OCI-LY7 (cell line): ENCODE measurements around the gene NAXE. TPM values are rescaled to one million over a fixed set of nuclear protein-coding genes. Genes with fewer than 3 reads are reported as not detected.

ENCODE experiments used
- BruUV-seq: library from RNA; stranded (reverse); fragments of 400-500 nt; replicated peaks from 2 replicates; lab custom pipeline; 2021; lab: Mats Ljungman, UMichigan
- CTCF ChIA-PET: fragments of 300-600 bp; sonication (Branson Sonifier 250); formaldehyde crosslinking; loops from one replicate; lab custom pipeline; 2022; ENCODE audit warnings: antibody characterized with exemption; ENCODE audit not compliant: unreplicated experiment; lab: Charles Lee
- POLR2A ChIA-PET: fragments of 300-600 bp; sonication (Branson Sonifier 250); formaldehyde crosslinking; loops from one replicate; lab custom pipeline; 2022; ENCODE audit warnings: antibody characterized with exemption; lab: Charles Lee
- DNase-seq: peaks from one replicate; pipeline ENCODE4 v3.0.0-alpha.2; 2015; ENCODE audit warnings: low spot score
- H2AFZ ChIP-seq: fragments of 200-600 bp; sonication (generic), shearing (Covaris generic); 2 replicates; pipeline ENCODE4 v1.6.1; 2014; ENCODE audit warnings: mild to moderate bottlenecking, antibody characterized with exemption, low read length, moderate library complexity
- H3K27ac ChIP-seq: fragments of 200-600 bp; sonication (generic); 2 replicates; pipeline ENCODE4 v1.5.1; 2014; ENCODE audit warnings: mixed run types, low read depth, mild to moderate bottlenecking, moderate library complexity, low read length, inconsistent platforms; ENCODE audit not compliant: poor library complexity, severe bottlenecking
- H3K36me3 ChIP-seq: fragments of 200-600 bp; sonication (generic); 2 replicates; pipeline ENCODE4 v1.6.1; 2014; ENCODE audit warnings: mild to moderate bottlenecking, antibody characterized with exemption, low read length, moderate library complexity, mixed read lengths; ENCODE audit not compliant: insufficient read depth
- H3K4me1 ChIP-seq: fragments of 200-600 bp; sonication (generic); 2 replicates; pipeline ENCODE4 v1.5.1; 2014; ENCODE audit warnings: mild to moderate bottlenecking, low read length; ENCODE audit not compliant: insufficient read depth, poor library complexity, severe bottlenecking
- H3K4me2 ChIP-seq: fragments of 200-600 bp; sonication (generic); 2 replicates; pipeline ENCODE4 v1.6.1; 2014; ENCODE audit warnings: mild to moderate bottlenecking, low read length
- H3K4me3 ChIP-seq: fragments of 200-600 bp; sonication (generic); 2 replicates; pipeline ENCODE4 v1.5.1; 2014; ENCODE audit warnings: mild to moderate bottlenecking, low read depth, low read length; ENCODE audit not compliant: poor library complexity, severe bottlenecking
- H3K79me2 ChIP-seq: fragments of 200-600 bp; sonication (generic); 2 replicates; pipeline ENCODE4 v1.6.1; 2016; ENCODE audit warnings: low read depth, mild to moderate bottlenecking, low read length, moderate library complexity, mixed read lengths; ENCODE audit not compliant: insufficient read depth
- H3K9me2 ChIP-seq: fragments of 200-600 bp; sonication (generic); 2 replicates; pipeline ENCODE4 v1.6.1; 2016; ENCODE audit warnings: mild to moderate bottlenecking, low read length, mixed read lengths; ENCODE audit not compliant: insufficient read depth
- H3K9me3 ChIP-seq: fragments of 200-600 bp; sonication (generic); 2 replicates; pipeline ENCODE4 v1.6.1; 2014; ENCODE audit warnings: mild to moderate bottlenecking, mixed run types, low read length, mixed read lengths
- H4K20me1 ChIP-seq: fragments of 200-600 bp; sonication (generic); 2 replicates; pipeline ENCODE4 v1.6.1; 2014; ENCODE audit warnings: mild to moderate bottlenecking, antibody characterized with exemption, low read length, moderate library complexity, mixed read lengths; ENCODE audit not compliant: insufficient read depth
- CTCF ChIP-seq: fragments of 200-600 bp; sonication (generic); conservative IDR thresholded peaks from 2 replicates; pipeline ENCODE4 v1.5.1; 2014; ENCODE audit warnings: mild to moderate bottlenecking, antibody characterized with exemption, low read length, moderate library complexity, mixed read lengths
- EZH2phosphoT487 ChIP-seq: fragments of 200-600 bp; sonication (generic); IDR thresholded peaks from 2 replicates; pipeline ENCODE4 v1.6.1; 2018; ENCODE audit warnings: low read depth, borderline replicate concordance, mild to moderate bottlenecking, mixed run types, antibody characterized with exemption, low read length, moderate library complexity, mixed read lengths
- intact Hi-C: fragments of 100-400 bp; cut with micrococcal nuclease; formaldehyde crosslinking; loops from one replicate; pipeline ENCODE4 v1.10.0; 2022; ENCODE audit not compliant: unreplicated experiment
- total RNA-seq, 2 experiments: library from RNA; depleted of rRNA in 1 of 2; stranded (reverse); fragments of >200 nt in 1 of 2; shearing (Covaris generic) in 1 of 2; gene quantifications; 2 replicates each; pipeline ENCODE4 v1.2.3, GENCODE V29; 2014 to 2022

NAXE gene
- total RNA-seq, 2 experiments from 2014 or later = 61.1 to 71.6 TPM

GRCh38 chr1:156560585-156561163 is 30.9 kb upstream of the NAXE start:
- no peaks in the 10 kb centered on the region for H4K20me1 ChIP-seq
- POLR2A ChIA-PET = no interaction called here

GRCh38 chr1:156565519-156565918 is 26.1 kb upstream of the NAXE start:
- no peak overlapping the region for H3K27ac ChIP-seq
- BruUV-seq = no TSS peak
- peaks cover 47% of the 10 kb centered on the region for H3K36me3 ChIP-seq
- TF ChIP-seq CTCF (no peak), EZH2phosphoT487 (no peak)
- ChIA-PET CTCF (no interaction called here), POLR2A (no interaction called here)
- H3K9me2 ChIP-seq = no peaks in the 10 kb centered on the region
- no peak overlapping the region for H3K4me3 ChIP-seq
- H3K9me3 ChIP-seq = no peaks in the 10 kb centered on the region
- no peaks in the 10 kb centered on the region for H3K79me2 ChIP-seq
- no peaks in the 10 kb centered on the region for H3K4me1 ChIP-seq
- no peak for DNase-seq
- no peak overlapping the region for H3K4me2 ChIP-seq
- intact Hi-C loops = loop anchor here (5.0 kb wide), 1 partner anchor 38 kb away; no protein-coding TSS in a partner anchor
- H4K20me1 ChIP-seq = no peaks in the 10 kb centered on the region
- no peak overlapping the region for H2AFZ ChIP-seq

More at GRCh38 chr1:156560585-156561163, 30.9 kb upstream of the NAXE start:
- peaks cover 46% of the 10 kb centered on the region for H3K36me3 ChIP-seq
- H3K79me2 ChIP-seq = no peaks in the 10 kb centered on the region
- H2AFZ ChIP-seq = no peak overlapping the region
- H3K9me3 ChIP-seq = no peaks in the 10 kb centered on the region
- no peaks in the 10 kb centered on the region for H3K4me1 ChIP-seq
- no peak overlapping the region for H3K27ac ChIP-seq
- no peak for DNase-seq
- intact Hi-C loops = no loop called here
- no TSS peak for BruUV-seq
- no peak for TF ChIP-seq CTCF
- TF ChIP-seq EZH2phosphoT487 = no peak
- H3K4me3 ChIP-seq = no peak overlapping the region
- no peaks in the 10 kb centered on the region for H3K9me2 ChIP-seq
- no peak overlapping the region for H3K4me2 ChIP-seq
- CTCF ChIA-PET = no interaction called here

GRCh38 chr1:156566436-156566835 is 25.1 kb upstream of the NAXE start:
- no TSS peak for BruUV-seq
- Histone ChIP-seq H3K4me1 (peaks cover 5% of the 10 kb centered on the region), H3K9me2 (no peaks in the 10 kb centered on the region), H3K4me2 (no peak overlapping the region), H3K27ac (no peak overlapping the region), H4K20me1 (no peaks in the 10 kb centered on the region), H3K9me3 (no peaks in the 10 kb centered on the region), H2AFZ (no peak overlapping the region), H3K4me3 (no peak overlapping the region), H3K79me2 (no peaks in the 10 kb centered on the region), H3K36me3 (peaks cover 42% of the 10 kb centered on the region)
- DNase-seq = no peak
- ChIA-PET POLR2A (interaction anchor here (0.7 to 1.6 kb wide), 3 partner anchors 15 to 51 kb away, joined by 3 to 4 read pairs (median 4); no protein-coding TSS in a partner anchor), CTCF (interaction anchor here (0.6 kb wide), 1 partner anchor 100 kb away, joined by 11 read pairs; no protein-coding TSS in a partner anchor)
- no peak for TF ChIP-seq EZH2phosphoT487
- no peak for TF ChIP-seq CTCF
- intact Hi-C loops = loop anchor here (5.0 kb wide), 1 partner anchor 39 kb away; no protein-coding TSS in a partner anchor
